Trophoblast cell (in vitro differentiated cells and primary cell): ENCODE results near the gene CLMN.

Source experiments
- DNase-seq, 2 donors: peaks; one replicate each; pipeline ENCODE4 v3.0.0-alpha.2; 2016
- H2AFZ ChIP-seq: 2 replicates; pipeline ENCODE4 v1.6.1; 2013; ENCODE audit warnings: low read length, moderate library complexity, mild to moderate bottlenecking; ENCODE audit not compliant: insufficient read depth, poor library complexity
- H2AK5ac ChIP-seq: 2 replicates; pipeline ENCODE4 v1.6.1; 2013; ENCODE audit warnings: mild to moderate bottlenecking, low read length
- H2BK120ac ChIP-seq: 2 replicates; pipeline ENCODE4 v1.6.1; 2013; ENCODE audit warnings: low read length, mild to moderate bottlenecking, moderate library complexity; ENCODE audit not compliant: insufficient read depth, poor library complexity
- H2BK12ac ChIP-seq: 2 replicates; pipeline ENCODE4 v1.6.1; 2013; ENCODE audit warnings: mild to moderate bottlenecking, low read length, moderate library complexity
- H2BK5ac ChIP-seq: 2 replicates; pipeline ENCODE4 v1.6.1; 2013; ENCODE audit warnings: low read length, low read depth, moderate library complexity, mild to moderate bottlenecking; ENCODE audit not compliant: poor library complexity
- H3K14ac ChIP-seq: 2 replicates; pipeline ENCODE4 v1.6.1; 2013; ENCODE audit warnings: mild to moderate bottlenecking, low read length
- H3K18ac ChIP-seq: 2 replicates; pipeline ENCODE4 v1.6.1; 2013; ENCODE audit warnings: mild to moderate bottlenecking, low read length
- H3K23ac ChIP-seq: 2 replicates; pipeline ENCODE4 v1.6.1; 2013; ENCODE audit warnings: low read length
- H3K27ac ChIP-seq: 2 replicates; pipeline ENCODE4 v1.5.1; 2013; ENCODE audit warnings: low read depth, mild to moderate bottlenecking, inconsistent platforms, low read length, moderate library complexity
- H3K27me3 ChIP-seq: 2 replicates; pipeline ENCODE4 v1.6.1; 2013; ENCODE audit warnings: inconsistent platforms, mild to moderate bottlenecking, low read length, moderate library complexity; ENCODE audit not compliant: insufficient read depth
- H3K36me3 ChIP-seq, 2 experiments: 1 replicate in 1 of 2; 2 replicates in 1 of 2; pipeline ENCODE4 v1.6.1; 2013; ENCODE audit warnings: low read length in 2 of 2, mild to moderate bottlenecking in 2 of 2, moderate library complexity in 1 of 2; ENCODE audit not compliant: insufficient read depth in 2 of 2, control insufficient read depth in 1 of 2
- H3K4ac ChIP-seq: 2 replicates; pipeline ENCODE4 v1.6.1; 2013; ENCODE audit warnings: low read depth, mild to moderate bottlenecking, low read length, moderate library complexity
- H3K4me1 ChIP-seq, 2 experiments: 1 replicate in 1 of 2; 2 replicates in 1 of 2; pipeline ENCODE4 v1.6.1; 2013; ENCODE audit warnings: low read length in 2 of 2, mild to moderate bottlenecking in 2 of 2, moderate library complexity in 1 of 2; ENCODE audit not compliant: insufficient read depth in 2 of 2, control insufficient read depth in 1 of 2
- H3K4me2 ChIP-seq: 2 replicates; pipeline ENCODE4 v1.6.1; 2013; ENCODE audit warnings: inconsistent platforms, mild to moderate bottlenecking, low read length, moderate library complexity
- H3K4me3 ChIP-seq: 2 replicates; pipeline ENCODE4 v1.5.1; 2013; ENCODE audit warnings: mild to moderate bottlenecking, low read depth, low read length, inconsistent platforms
- H3K79me1 ChIP-seq: one replicate; pipeline ENCODE4 v1.6.1; 2013; ENCODE audit warnings: low read length
- H3K79me2 ChIP-seq: 2 replicates; pipeline ENCODE4 v1.6.1; 2013; ENCODE audit warnings: low read length, mild to moderate bottlenecking; ENCODE audit not compliant: control insufficient read depth, insufficient read depth, poor library complexity
- H3K9ac ChIP-seq: 2 replicates; pipeline ENCODE4 v1.6.1; 2013; ENCODE audit warnings: mild to moderate bottlenecking, low read length
- H3K9me3 ChIP-seq: 2 replicates; pipeline ENCODE4 v1.6.1; 2013; ENCODE audit warnings: low read depth, mild to moderate bottlenecking, control low read depth, inconsistent platforms, low read length; ENCODE audit not compliant: insufficient read depth
- H4K12ac ChIP-seq: 2 replicates; pipeline ENCODE4 v1.6.1; 2013; ENCODE audit warnings: low read depth, mild to moderate bottlenecking, low read length, moderate library complexity
- H4K8ac ChIP-seq: 2 replicates; pipeline ENCODE4 v1.6.1; 2013; ENCODE audit warnings: low read depth, mild to moderate bottlenecking, low read length, moderate library complexity
- H4K91ac ChIP-seq: one replicate; pipeline ENCODE4 v1.6.1; 2013; ENCODE audit warnings: low read depth, mild to moderate bottlenecking, low read length, moderate library complexity
- WGBS: extraction: QIAGEN DNeasy Blood & Tissue Kit; methylation state at CpG from one replicate; pipeline ENCODE4 v1.1.7; 2013; ENCODE audit warnings: missing lambda C conversion rate; ENCODE audit not compliant: insufficient read length, insufficient coverage; ENCODE audit errors: extremely low coverage; 5-methylcytosine and 5-hydroxymethylcytosine counted together

The CLMN gene

GRCh38 chr14:95329941-95330340, 10.2 kb upstream of the CLMN start:
- H3K36me3 ChIP-seq, result no peaks in the 10 kb centered on the region
- H4K8ac ChIP-seq, result no peak overlapping the region
- H3K9ac ChIP-seq, result no peak overlapping the region

DNA sequence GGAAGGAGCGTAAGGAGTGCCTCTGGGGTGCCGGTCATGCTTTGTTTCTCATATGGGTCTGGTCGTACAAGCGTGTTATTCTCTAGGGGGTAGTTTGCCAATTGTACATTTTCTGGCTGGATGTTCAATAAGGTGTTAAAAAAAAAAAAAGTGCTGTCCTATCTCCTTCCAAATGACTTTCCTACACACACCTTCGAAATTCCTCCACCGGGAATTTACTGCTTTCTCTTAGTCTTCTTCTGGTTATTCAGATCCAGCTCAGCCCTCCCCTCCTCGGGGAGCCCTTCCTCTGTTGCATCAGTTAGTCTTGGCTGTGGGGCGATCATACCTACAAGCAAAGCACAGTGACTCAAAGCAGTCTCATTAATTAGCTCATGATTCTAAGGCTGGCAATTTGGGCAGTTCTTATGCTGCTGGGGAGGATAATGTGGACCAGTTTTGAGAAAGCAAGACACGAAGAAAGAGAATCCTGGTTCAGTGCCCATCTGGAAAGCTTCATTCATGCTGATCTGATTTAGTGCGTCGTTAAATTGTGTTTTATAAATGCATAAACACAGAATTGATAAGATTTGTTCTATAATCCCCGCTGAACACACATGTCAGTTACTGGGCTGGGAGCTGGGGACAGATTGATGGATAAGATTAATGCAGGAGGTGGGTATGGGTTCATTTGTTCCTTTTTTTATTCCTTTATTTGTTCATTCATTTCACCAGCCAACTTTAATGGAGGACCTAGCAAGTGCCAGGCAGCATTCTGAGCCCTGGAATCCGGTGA, 9.2 kb upstream of the CLMN start:
- no peak overlapping the region for H3K18ac ChIP-seq
- no CpG with 5 or more reads among the region's 13 CpGs for WGBS

More at GRCh38 chr14:95329941-95330340, 10.2 kb upstream of the CLMN start:
- H2BK5ac ChIP-seq, result no peak overlapping the region
- no peak overlapping the region for H3K4ac ChIP-seq
- no peaks in the 10 kb centered on the region for H3K27me3 ChIP-seq
- no peak overlapping the region for H3K18ac ChIP-seq
- no peaks in the 10 kb centered on the region for H3K79me2 ChIP-seq
- no peaks in the 10 kb centered on the region for H3K4me1 ChIP-seq
- no peak overlapping the region for H2BK120ac ChIP-seq
- WGBS, result no CpG with 5 or more reads among the region's 9 CpGs
- H3K79me1 ChIP-seq, result no peaks in the 10 kb centered on the region
- H3K9me3 ChIP-seq, result peaks cover 3% of the 10 kb centered on the region
- no peak overlapping the region for H3K4me3 ChIP-seq
- no peak overlapping the region for H4K91ac ChIP-seq
- H3K14ac ChIP-seq, result no peak overlapping the region
- no peak overlapping the region for H3K23ac ChIP-seq
- DNase-seq, result no peak
- no peak overlapping the region for H4K12ac ChIP-seq
- H3K27ac ChIP-seq, result no peak overlapping the region
- H2BK12ac ChIP-seq, result no peak overlapping the region
- no peak overlapping the region for H2AK5ac ChIP-seq
- H3K4me2 ChIP-seq, result no peak overlapping the region
- no peak overlapping the region for H2AFZ ChIP-seq

DNA sequence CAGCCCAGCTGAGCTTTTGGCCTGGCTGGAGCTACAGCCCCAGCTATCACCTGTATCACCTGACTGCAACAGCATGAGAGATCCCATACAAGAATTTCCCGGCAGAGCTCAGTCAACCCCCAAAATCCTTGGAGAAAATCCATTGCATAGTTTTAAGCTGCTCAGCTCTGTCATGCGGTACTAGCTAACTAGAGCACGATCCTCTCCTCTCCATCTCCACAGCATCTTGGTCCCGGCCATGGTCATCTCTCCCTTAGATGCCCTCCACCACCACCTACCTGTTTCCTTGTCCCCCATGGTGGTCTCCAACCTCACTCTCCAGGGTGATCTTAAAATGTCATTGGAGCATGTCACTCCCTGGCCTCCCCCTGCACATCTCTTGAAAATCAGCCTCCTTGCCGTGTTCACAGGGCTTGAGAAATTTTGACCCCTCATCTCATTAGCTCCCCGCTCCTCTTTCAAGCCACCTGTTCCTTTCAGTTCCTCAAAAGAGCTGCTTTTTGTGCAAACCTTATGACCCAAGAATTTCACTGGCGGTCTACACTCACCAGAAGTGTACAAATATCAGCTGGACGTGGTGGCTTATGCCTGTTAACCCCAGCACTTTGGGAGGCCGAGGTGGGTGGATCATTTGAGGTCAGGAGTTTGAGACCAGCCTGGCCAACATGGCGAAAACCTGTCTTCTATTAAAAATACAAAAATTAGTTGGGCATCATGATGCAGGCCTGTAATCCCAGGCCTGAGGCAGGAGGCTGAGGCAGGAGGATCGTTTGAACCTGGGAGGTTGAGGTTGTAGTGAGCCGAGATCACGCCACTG, 8.1 kb upstream of the CLMN start:
- no peak overlapping the region for H3K4me2 ChIP-seq
- H3K18ac ChIP-seq, result no peak overlapping the region
- H3K79me1 ChIP-seq, result no peaks in the 10 kb centered on the region
- H3K9me3 ChIP-seq, result peaks cover 2% of the 10 kb centered on the region
- H2BK5ac ChIP-seq, result no peak overlapping the region
- no peak overlapping the region for H4K12ac ChIP-seq
- H3K4me3 ChIP-seq, result no peak overlapping the region
- no peak for DNase-seq
- H3K4me1 ChIP-seq, result peaks cover 0 to 3% of the 10 kb centered on the region in 2 experiments
- no peak overlapping the region for H4K8ac ChIP-seq
- H3K4ac ChIP-seq, result no peak overlapping the region
- no peaks in the 10 kb centered on the region for H3K79me2 ChIP-seq
- H2BK12ac ChIP-seq, result no peak overlapping the region
- no CpG with 5 or more reads among the region's 13 CpGs for WGBS
- no peak overlapping the region for H3K23ac ChIP-seq
- no peak overlapping the region for H4K91ac ChIP-seq
- H3K14ac ChIP-seq, result no peak overlapping the region
- no peak overlapping the region for H2AK5ac ChIP-seq
- no peak overlapping the region for H3K9ac ChIP-seq
- no peak overlapping the region for H2AFZ ChIP-seq
- H3K36me3 ChIP-seq, result no peaks in the 10 kb centered on the region
- H3K27ac ChIP-seq, result no peak overlapping the region
- no peaks in the 10 kb centered on the region for H3K27me3 ChIP-seq
- no peak overlapping the region for H2BK120ac ChIP-seq

More for the DNA sequence above, 9.2 kb upstream of the CLMN start:
- H3K4me1 ChIP-seq, result no peaks in the 10 kb centered on the region
- H3K79me2 ChIP-seq, result no peaks in the 10 kb centered on the region
- no peak overlapping the region for H3K4ac ChIP-seq
- no peaks in the 10 kb centered on the region for H3K79me1 ChIP-seq
- no peak overlapping the region for H4K12ac ChIP-seq
- no peak overlapping the region for H3K27ac ChIP-seq
- no peak overlapping the region for H3K14ac ChIP-seq
- no peak overlapping the region for H2AFZ ChIP-seq
- H4K91ac ChIP-seq, result no peak overlapping the region
- H3K27me3 ChIP-seq, result no peaks in the 10 kb centered on the region
- H2BK120ac ChIP-seq, result no peak overlapping the region
- DNase-seq, result no peak
- no peak overlapping the region for H3K4me3 ChIP-seq
- H4K8ac ChIP-seq, result no peak overlapping the region
- H2BK12ac ChIP-seq, result no peak overlapping the region
- no peak overlapping the region for H2BK5ac ChIP-seq
- no peak overlapping the region for H2AK5ac ChIP-seq
- no peak overlapping the region for H3K23ac ChIP-seq
- no peak overlapping the region for H3K4me2 ChIP-seq
- peaks cover 2% of the 10 kb centered on the region for H3K9me3 ChIP-seq
- H3K9ac ChIP-seq, result no peak overlapping the region
- no peaks in the 10 kb centered on the region for H3K36me3 ChIP-seq

- Histone ChIP-seq H2BK5ac (no peak overlapping the region), H2AK5ac (no peak overlapping the region), H3K4ac (no peak overlapping the region)
Measured at GRCh38 chr14:95326987-95327386, 7.3 kb upstream of the CLMN start.

More at GRCh38 chr14:95326987-95327386, 7.3 kb upstream of the CLMN start:
- Histone ChIP-seq H2BK120ac (no peak overlapping the region), H3K9me3 (peaks cover 2% of the 10 kb centered on the region), H3K79me1 (no peaks in the 10 kb centered on the region), H3K4me3 (no peak overlapping the region), H4K12ac (no peak overlapping the region), H4K91ac (no peak overlapping the region), H3K27me3 (no peaks in the 10 kb centered on the region), H3K4me2 (no peak overlapping the region), H3K18ac (no peak overlapping the region), H3K4me1 (peaks cover 0 to 3% of the 10 kb centered on the region in 2 experiments), H2BK12ac (no peak overlapping the region), H3K9ac (no peak overlapping the region), H3K14ac (no peak overlapping the region), H2AFZ (no peak overlapping the region), H3K36me3 (no peaks in the 10 kb centered on the region), H3K79me2 (no peaks in the 10 kb centered on the region), H3K23ac (no peak overlapping the region), H4K8ac (no peak overlapping the region), H3K27ac (no peak overlapping the region)
- WGBS, result no CpG with 5 or more reads among the region's 3 CpGs
- DNase-seq, result no peak
